Measurements from ENCODE around the gene SORCS2.

SORCS2 gene

DNA sequence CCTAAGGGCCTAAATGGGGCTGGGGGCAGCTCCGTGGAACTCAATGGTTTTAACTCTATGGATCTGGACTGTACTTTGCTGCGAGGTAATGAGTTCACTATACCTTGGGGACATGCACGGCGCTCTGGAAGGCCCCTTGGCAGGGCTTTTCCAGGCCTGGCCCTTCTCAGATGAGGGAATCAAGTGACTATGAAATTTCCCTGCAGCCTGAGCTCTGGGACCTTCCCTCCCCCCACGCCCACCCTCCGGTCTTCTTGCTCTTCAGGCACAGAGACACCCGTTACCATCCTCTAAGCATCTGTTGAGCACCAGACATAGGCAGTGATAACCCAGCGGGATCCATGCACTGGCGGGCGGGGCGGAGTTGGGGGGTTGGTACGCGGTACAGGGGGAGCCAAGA lies 133.2 kb downstream of the SORCS2 start:
- no peak for DNase-seq (ENCODE audit: low read depth in 2 of 2)

DNA sequence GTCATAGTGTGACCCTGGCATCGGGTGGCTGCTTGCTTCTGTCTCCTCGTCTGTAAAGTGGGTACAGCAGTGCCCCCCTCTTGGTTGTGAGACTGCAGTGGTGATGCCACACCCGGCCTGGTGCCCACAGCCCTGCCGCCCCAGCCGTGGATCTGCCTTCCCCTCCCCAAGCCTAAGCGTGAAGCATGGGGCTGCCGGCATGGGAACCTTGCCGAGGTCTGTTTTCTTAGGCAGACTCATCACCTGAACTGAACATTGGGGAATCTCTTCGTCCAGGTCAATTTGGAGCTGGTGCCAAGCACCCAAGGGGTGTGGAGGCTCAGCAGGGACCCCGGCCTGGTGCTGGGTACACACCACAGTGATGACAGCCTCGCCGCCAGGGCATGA lies 134.0 kb downstream of the SORCS2 start:
- DNase-seq (ENCODE audit: low read depth in 2 of 2), result no peak

DNA sequence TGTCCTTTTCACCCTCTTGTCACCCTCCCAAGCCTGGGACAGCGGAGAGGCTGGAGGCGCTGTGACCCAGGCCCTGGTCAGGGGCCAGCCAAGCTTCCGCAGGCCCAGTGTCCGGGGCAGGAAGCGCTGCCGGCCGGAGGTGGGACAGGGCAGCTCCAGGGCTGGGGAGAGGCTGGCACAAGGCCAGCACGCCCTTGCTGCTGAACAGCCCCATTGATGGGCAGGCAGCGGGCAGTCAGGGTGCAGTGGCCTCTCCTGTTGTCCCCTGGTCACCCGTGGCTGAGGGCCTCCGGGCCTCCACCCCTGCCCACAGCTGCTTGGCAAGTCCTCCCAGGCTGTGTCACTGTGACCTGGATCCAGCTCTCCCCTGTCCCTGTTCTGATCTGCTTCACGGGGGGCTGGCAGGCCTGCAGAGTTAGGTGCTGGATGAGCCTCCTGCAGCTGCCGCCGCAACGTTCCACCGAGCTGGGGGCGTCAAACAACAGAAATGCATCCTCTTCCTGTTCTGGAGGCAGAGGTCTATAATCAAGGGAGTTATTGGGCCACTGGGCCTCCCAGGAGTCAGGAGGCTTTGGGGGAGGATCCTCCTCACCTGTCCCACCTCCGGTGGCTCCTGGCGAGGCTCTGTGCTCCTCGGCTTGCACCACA lies 134.5 kb downstream of the SORCS2 start:
- DNase-seq (ENCODE audit: low read depth in 2 of 2), result no peak

DNA sequence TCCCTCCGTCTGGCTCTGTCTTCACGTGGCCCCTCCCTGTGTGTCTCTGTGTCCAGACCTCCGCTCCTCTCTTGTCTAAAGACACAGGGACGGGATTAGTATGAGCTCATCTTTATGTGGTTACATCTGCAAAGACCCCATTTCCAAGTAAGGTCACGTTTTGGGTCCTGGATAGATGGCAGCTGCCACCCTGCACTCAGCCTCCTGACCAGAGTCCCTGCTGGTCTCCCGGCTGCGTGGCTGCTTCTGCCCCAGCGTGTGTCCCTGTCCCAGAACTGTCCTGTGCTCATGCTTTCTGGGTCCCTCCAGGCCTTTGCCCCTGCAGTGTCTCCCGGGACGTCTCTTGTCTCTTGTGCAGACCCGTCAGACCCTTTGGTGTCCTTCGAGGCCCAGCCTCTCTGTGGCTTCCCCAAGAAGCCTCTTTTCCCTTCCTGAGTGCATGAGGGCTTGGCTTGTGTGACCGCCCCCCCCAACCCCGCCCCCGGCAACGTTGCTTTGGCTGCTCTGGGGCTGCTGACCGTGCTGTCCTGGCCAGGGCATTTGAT lies 135.1 kb downstream of the SORCS2 start:
- no peak for DNase-seq (ENCODE audit: low read depth in 2 of 2)

DNA sequence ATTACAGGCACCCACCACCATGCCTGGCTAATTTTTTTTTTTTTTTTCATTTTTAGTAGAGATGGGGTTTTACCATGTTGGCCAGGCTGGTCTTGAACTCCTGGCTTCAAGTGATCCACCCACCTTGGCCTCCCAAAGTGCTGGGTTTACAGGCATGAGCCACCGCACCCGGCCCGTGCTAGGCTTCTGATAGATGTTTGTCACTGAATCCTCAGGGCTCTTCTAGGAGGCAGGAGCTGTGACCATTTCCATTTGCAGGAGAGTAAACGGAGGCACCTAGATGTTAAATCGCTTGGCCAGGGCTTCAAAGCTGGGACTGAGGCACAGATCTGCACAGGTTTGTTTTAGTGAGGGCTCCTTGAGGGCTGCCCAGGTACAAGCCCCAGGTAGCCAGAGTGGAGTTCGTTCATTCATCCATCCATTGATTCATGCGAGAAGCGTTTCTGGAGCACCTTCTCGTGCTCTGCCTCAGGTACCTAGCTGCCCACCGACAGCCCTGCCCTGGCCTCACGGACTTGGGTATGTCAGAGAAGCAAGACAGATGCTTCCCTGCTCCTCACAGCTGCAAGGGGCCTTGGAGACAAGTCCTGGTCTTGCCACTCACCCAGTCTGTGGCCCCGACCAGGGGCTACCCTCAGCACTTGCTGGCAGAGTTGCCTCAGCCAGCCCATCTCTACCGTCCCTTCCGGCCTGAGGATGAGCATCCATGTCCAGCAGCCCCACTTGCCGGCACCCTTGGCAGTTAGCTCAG lies 136.0 kb downstream of the SORCS2 start:
- DNase-seq (ENCODE audit: low read depth in 2 of 2), result no peak

DNA sequence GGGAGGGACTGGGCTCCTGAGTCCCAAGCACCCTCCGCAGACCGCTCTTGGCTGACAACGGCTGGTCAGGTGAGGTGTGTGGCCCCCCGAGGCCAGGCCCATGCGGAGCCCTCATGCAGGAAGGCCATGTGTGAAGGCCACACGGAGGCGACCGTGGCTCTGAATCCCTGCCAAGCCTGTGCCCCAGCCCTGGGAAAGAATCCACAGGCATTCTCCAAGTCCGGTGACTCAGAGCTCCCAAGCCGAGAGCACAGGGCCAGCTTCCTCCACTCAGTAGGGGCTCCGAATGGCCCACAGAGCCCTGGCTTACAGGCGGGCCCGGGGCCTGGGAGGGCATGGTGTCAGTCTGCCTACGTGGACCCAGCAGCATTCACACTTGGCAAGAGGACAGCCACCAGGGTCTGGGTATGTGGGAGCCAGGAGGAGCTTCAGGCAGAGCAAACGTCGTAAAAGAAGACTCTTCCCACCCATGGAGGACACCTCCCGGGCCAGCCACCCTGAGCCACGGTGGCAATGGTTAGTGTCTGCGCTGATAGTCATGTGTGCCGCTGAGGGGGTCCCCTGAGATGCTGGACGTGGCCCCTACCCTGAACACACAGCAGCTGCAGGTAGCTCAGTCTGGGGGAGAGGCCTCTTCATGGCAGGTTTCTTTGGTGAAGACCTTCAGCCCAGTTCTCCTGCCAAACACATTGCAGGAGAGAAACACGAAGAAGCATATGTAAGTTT lies 136.7 kb downstream of the SORCS2 start:
- no peak for DNase-seq (ENCODE audit: low read depth in 2 of 2)

DNA sequence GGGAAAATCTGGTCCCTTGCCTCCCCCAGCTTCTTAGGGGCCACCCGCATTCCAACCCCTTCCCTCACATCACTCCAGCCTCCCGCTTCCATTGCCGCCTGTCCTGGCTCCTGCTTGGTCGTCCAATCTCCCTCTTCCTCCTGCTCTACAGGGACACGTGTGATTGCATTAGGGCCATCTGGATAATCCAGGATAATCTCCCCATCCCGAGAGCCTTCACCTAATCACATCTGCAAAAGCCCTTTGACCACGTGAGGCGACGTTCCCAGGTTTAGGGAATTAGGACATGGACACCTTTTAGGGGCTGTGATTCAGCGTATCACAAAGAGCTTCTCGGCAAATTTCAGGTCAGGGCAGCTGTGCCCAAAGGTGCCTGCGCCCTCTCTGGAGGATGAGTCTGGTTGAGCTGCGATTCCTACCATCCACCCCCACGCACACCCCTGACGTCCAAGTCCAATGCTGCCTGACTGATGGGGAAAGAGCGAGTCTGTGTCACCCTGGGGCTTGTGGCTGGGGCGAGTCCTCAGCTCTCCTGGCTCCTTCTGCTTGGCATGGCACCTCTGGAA lies 137.8 kb downstream of the SORCS2 start:
- no peak for DNase-seq (ENCODE audit: low read depth in 2 of 2)

DNA sequence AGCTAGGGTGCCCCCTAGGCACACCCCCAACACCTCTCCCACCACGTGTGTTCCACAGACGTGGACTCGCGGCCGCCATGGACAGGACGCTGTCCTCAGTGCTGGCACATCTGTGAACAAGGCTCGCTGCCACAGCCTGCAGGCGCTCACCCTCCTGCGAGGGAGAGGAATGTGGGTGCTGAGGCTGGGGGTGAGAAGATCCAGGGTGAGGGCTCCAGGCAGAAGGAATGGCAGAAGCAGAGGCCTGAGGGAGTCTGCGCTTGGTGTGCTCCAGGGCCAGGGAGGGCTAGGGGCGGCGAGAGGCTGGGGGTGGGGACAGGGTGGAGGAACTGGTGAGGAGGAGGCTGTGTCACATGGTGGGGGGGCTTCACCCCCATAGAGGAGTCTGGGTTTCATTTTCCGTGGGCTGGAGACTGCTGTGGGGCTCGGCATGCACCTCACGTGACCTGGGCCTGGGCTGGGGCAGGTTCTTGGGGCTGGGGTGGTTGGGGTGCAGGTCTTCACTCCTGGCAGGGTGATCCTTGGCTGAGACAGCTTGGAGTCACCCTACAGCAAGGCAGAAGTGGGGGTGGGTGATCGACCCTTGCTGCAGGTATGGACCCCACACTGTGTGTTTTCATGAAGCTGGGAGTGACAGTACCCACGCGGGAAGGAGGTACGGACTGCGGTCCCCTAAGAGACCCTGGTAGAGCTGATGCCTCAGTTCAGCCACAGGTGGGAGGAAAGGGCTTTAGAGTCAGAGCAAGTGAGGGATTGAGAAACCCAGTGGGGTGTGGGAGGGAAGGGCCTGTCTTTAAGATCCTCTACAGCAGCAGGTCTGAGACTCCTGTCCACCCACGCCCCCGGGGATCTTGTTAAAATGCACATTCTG lies 138.7 kb downstream of the SORCS2 start:
- DNase-seq (ENCODE audit: low read depth in 2 of 2), result no peak

DNA sequence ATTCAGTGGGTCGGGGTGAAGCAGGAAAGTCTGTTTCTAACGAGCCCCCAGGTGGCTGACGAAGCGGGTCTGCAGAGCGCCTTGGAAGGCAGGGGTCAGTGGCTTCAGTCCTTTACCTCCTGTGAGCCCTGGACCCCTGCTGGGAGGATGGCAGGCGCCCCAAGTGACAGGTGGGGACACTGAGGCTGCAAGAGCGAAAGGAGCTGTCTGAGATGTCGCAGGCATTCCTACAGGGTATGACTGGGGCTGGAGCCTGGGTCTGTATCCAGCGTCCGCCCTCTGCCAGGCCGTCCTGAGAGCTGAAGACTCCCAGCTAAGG lies 139.3 kb downstream of the SORCS2 start:
- no peak for DNase-seq (ENCODE audit: low read depth in 2 of 2)

DNA sequence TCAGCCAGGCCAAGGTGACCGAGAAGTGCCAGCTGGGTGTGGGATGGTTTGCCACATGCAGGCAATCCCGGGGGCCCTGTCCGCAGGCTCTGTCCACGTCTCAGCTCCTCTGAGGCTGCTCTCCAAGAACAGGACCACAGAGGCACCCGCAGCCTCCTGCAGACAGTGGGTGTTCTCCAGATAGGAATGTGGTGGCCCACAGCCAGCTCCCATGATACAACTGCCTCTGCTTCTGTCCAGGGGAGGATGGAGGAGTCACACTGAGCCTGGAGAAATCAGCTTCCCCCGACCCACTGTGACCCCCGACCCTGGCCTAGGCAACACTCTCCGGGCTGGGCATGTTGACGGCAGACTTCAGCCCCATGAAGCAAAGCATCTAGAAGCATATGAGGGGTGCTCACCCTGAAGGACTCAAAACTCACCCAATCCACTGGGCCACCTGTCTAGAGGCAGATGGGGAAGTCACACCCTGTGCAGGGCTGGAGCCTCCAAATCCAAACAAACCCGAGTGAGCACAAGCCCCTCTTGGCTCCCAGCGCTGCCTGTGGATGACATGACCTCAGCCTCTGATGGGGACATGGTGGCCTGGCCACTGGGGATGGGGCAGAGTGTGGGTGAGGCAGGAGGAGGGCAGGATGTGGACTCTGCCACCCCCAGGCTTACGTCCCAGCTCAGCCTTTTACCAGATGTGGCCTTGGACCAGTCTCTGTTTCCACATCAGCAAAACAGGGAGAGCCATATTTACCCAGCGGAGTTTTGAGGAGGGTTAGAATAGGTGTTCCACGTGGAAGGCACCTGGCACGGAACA lies 140.1 kb downstream of the SORCS2 start:
- DNase-seq (ENCODE audit: low read depth in 2 of 2), result no peak

DNA sequence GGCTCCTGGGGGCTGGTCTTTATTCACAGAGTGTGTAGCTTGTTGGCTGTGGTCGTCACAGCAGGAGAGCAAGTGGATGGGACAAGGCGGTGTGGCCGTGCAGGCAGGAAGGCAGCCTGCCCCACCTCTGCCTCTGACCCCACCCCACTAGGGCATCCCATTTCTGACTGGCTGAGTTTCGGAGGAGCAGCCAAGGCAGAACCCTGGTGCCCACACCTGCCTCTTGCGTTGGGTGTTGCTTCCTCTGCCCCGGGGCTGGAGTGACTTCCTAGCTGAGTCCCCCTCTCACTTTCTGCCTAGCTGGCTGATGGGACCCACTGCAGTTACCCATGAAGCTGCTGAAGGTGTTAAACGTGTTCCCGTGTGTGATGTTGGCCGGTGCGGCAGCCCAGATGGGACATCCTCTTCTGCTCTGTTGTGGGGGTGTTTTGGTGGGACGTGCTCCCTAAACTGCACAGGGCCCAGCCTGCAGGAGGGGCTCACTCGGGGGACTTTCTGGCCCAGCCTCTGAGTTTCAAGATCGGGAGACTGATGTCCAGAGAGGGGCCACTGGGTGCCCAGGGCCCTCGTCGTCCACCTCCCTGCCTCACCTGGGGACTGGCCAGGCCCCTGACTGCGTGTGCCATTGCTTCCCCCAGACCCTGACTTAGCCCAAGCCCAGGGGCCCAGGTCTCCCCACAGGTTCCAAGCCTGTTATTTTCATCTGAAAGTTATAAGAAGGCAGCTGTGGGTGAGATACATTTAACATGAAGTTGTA lies 140.9 kb downstream of the SORCS2 start:
- DNase-seq (ENCODE audit: low read depth in 2 of 2), result no peak

DNA sequence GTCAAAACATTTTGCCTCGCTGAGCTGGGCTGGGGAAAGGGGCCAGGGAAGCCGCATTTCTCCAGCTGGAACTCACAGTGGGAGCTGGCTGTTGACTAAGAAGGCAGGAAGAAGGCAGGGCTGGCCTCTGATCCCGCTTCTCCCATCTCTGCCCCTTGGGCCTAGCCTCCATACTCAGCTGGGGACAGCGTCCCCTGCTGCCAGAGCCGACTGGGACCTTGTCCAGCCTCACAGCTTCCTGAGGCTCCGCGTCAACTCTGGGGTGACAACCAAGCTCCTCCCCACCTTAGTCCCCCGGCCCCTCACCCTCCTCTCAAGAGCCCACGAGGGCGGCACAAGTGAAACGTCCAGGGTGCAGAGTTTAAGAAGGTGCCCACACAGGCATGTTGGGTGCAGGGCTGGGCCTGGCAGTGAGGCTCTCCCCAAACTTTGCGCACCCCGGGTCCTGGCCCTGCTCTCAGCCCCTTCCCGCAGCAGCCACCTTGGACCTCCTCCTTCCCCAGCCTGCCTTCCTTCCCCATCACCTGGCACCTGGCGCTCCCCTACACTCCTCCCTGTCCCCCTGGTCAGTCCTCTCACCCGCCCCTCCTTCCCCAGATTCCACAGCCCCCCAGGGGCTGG lies 141.6 kb downstream of the SORCS2 start:
- DNase-seq (ENCODE audit: low read depth in 2 of 2), result no peak

DNA sequence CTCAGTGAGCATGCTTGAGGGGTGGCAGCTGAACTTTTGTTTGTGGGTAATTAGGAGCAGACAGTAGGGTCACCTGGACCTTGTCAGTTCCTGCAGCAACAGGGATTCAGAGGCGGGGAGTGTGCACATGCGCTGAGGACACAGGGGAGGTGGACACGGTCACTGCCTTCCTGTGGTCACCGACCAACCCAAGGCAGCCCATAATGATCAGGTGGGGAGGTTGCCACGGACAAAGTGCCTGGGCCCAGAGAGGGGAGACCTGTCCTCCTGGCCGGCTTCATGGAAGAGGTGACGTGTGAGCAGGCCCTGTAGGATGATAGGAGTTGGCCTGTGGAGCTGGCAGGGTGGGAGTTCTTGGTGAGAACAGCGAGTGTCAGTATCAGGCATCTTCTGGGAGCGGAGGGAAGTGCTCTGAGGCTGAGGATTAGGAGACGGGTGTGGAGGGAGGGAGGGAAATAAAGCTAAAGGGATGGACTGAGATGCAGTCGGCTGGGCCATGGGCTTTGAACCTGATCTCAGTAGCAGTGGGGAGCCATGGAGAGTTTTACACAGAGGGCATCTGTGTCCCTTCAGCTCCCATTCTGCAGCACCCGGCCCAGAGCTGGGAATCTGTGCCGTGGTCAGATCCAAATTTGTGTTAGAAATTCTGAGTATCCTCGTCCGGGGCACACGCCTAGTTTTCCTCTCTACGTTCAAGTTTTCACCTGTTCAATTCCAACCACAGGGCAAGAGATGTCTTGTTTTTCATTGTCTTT lies 142.4 kb downstream of the SORCS2 start:
- no peak for DNase-seq (ENCODE audit: low read depth in 2 of 2)

DNA sequence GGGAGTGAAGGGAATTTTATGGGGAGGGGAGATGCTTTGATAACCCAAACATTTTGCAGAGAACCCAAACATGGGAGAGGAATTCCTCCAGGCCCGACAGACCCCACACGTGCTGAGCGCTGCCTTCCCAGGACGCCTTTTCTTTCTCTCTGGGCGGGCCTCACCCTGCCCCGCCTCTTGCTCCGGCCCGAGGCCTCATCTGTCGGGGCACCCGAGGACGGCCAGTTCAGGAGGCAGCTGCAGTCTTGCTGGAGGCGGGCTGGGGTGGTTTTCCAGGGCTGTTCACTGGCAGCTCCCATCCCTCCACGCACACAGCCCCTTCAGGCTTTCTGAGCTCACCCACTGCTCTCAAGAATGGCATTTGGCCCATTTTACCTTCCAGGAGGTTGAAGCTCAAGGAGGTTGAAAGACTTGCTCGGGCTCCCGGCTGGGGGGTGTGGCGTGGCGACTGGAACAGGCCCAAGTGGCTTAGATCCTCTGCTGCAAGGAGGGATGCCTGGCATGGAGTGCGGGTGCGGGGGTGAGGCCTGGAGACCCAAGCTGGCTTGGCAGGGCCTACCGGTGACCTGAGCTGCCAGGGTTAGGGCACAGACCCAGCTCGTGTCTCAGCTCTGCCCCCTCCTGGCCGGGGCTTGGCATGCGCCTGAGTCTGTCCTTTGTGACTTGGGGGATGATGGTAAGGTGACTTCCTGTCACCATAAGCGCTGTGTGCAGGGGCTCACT lies 143.2 kb downstream of the SORCS2 start:
- DNase-seq (ENCODE audit: low read depth in 2 of 2), result peak; percentile 58 to 60

DNA sequence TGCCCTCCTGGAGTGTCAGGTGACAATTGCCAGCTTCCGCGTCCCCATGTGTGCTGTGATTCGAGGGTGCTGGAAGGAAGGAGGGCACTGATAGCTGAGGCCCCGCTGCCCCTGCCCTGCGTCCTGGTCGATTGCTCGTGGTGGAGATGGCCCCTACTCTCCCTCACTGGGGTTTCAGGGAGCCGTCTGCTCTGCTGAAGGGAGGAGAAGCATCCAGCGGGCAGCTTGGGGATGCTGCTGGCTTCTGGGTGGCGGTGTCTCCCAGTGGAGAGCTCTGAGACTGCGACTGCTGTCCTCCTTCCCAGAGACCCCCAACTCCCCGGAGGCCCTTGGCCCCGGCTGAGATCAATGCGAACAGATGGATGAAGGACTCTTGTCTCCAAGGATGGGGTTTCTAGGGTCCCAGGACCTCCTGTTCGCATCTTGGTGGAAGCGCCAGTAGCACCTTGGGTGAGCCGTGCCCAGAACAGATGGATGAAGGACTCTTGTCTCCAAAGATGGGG lies 143.8 kb downstream of the SORCS2 start:
- DNase-seq (ENCODE audit: low read depth in 2 of 2), result no peak

DNA sequence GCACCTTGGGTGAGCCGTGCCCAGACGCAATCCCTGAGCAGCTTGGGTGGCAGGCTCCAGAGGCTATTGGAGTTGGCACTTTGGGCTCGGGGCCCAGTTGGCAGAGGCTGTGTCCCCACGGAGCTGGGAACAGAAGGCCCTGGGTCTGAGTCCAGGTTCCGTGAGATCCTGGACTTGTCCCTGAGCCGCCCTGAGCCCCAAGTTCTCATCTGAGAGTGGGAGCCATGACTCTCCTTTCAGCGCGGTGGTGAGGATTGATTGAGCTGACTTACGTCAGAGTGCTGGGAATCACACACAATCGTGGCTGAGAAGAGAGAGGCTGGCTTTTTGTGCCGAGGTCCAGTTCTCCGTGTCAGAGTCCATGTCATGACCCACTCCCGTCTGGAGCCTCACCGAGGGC lies 144.4 kb downstream of the SORCS2 start:
- no peak for DNase-seq (ENCODE audit: low read depth in 2 of 2)

DNA sequence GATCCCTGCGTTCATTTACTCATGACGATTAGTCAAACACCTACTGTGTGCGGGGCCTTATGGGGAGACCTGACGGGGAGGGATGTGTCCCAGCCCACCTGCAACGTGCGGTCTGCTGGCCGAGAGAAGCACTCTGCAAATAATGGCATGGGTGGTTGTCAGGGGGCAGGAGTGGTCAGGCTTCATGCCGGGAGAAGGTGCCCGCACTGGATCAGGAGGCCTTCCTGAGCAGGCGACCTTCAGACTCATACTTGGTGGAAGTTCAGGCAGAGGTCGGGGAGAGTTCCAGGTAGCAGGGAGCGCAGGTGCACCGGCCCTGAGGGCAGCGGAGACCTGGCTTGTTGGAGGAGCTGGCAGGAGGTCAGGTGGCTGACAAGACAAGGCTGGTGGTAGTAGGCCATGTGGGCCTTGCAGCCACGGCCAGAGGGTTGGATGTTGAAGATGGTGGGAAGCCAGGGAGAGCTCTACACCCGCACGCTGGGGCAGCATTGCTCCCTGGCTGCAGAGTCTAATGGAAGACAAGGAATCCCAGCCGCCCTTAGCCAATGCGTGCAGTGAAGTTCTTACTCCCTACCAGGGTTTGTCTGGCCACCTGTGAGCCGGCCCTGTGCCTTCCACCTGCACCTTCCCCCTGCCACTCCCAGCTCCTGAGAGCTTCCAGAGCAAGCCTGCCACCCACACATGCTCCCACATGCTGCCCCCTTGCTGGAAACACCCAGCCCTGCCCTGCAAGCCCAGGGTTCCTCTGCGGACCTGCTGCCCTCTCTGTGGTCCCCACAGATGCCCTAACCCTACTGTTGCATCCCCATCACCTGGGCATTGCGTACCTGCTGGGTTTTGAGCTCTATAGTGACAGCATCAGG lies 145.1 kb downstream of the SORCS2 start:
- no peak for DNase-seq (ENCODE audit: low read depth in 2 of 2)

All from stimulated activated CD8-positive, alpha-beta memory T cell treated with anti-CD3 and anti-CD28 coated beads, Interleukin-2, amount 100 ng/mL, for 48 hours (primary cell).